ENCODE results near the gene MCMBP. TPM values are rescaled to one million over a fixed set of nuclear protein-coding genes. Genes with fewer than 3 reads are reported as not detected.

MCMBP gene
- total RNA-seq, 1 experiment from 2014 or later, result 36.1 TPM

DNA sequence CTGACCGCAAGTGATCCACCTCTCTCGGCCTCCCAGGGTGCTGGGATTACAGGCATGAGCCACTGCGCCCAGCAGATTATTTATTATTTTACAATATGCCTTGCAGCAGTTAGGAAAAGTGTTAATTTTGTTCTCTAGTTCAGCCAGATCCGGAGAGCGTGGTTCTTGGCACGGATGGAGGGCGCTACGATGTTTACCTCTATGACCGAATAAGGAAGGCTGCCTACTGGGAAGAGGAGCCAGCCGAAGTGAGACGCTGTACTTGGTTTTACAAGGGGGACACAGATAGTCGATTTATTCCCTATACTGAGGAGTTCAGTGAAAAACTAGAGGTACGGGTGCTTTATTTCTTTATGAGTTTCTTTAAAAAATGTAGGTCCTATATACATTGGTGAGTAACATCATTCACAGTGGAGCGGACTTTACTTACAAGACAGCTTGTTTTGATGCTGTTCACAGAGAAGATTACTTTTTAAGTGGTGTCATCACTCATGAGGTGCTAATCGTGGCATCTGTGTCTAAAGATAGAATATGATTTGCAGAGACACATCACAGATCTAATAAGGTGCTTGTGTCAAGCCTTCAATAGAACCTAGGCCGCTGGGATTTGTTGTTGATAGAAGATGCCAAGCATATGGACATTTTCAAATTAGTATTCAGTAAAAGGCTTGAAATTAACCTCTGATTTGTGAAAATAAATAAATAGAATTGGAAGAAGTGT, 31.5 kb upstream of the MCMBP start:
- DNase-seq (no peak), ATAC-seq (no peak)
- POLR2A ChIA-PET (ENCODE audit: unreplicated experiment), result no interaction called here
- no TSS peak for BruUV-seq (replicated peaks)
- Histone ChIP-seq H3K27ac (ENCODE audit: low read length) (no peak overlapping the region), H3K9ac (ENCODE audit: low read length) (no peak overlapping the region), H3K4me2 (ENCODE audit: low read length) (no peak overlapping the region), H4K20me1 (ENCODE audit: low read length) (0 out of 2 replicates have a peak, but pooled peaks cover 3% of the 10 kb centered on the region), H3K36me3 (ENCODE audit: low read depth, low read length) (peaks cover 15% of the 10 kb centered on the region), H3K27me3 (ENCODE audit: low read length) (no peaks in the 10 kb centered on the region), H3K9me3 (ENCODE audit: low read length) (no peaks in the 10 kb centered on the region), H3K4me3 (ENCODE audit: low read length) (no peak overlapping the region), H3K9me2 (replicated peaks; ENCODE audit: low read length) (no peaks in the 10 kb centered on the region), H3K4me1 (ENCODE audit: insufficient read depth, low read length) (no peaks in the 10 kb centered on the region; the same call in 1 of the 2 replicates), H3K79me2 (ENCODE audit: low read length) (peaks cover 40% of the 10 kb centered on the region), H3F3A (ENCODE audit: low read length, unreplicated experiment) (no peaks in the 10 kb centered on the region), H2AFZ (ENCODE audit: low read length) (no peak overlapping the region)
- TF ChIP-seq EZH2 (IDR thresholded peaks at IDR 0.05; ENCODE audit: low read length, unreplicated experiment), result no peak
- no peak for TF ChIP-seq EZH2phosphoT487 (IDR thresholded peaks at IDR 0.05; ENCODE audit: borderline replicate concordance, low read length)
- TF ChIP-seq, protein P1, sequence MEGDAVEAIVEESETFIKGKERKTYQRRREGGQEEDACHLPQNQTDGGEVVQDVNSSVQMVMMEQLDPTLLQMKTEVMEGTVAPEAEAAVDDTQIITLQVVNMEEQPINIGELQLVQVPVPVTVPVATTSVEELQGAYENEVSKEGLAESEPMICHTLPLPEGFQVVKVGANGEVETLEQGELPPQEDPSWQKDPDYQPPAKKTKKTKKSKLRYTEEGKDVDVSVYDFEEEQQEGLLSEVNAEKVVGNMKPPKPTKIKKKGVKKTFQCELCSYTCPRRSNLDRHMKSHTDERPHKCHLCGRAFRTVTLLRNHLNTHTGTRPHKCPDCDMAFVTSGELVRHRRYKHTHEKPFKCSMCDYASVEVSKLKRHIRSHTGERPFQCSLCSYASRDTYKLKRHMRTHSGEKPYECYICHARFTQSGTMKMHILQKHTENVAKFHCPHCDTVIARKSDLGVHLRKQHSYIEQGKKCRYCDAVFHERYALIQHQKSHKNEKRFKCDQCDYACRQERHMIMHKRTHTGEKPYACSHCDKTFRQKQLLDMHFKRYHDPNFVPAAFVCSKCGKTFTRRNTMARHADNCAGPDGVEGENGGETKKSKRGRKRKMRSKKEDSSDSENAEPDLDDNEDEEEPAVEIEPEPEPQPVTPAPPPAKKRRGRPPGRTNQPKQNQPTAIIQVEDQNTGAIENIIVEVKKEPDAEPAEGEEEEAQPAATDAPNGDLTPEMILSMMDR (conservative IDR thresholded peaks at IDR 0.05; ENCODE audit: low read depth, low read length), result no peak
- intact Hi-C loops (cut with micrococcal nuclease), result no loop called here
- CTCF ChIA-PET, result no interaction called here

DNA sequence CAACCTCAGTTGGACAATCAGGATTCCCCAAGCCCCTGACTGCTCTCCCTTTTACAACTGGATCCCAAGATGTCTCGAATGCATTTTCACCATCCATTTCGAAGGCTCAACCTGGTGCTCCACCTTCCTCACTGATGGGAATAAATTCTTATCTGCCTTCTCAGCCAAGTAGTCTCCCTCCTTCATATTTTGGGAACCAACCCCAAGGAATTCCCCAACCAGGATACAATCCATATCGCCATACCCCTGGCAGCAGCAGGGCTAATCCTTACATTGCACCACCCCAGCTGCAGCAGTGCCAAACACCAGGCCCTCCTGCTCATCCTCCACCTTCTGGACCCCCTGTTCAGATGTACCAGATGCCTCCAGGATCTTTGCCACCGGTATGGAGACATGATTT, 25.9 kb upstream of the MCMBP start:
- ATAC-seq, result no peak
- no peak for DNase-seq
- H3K9ac ChIP-seq (ENCODE audit: low read length), result no peak overlapping the region
- peaks cover 33% of the 10 kb centered on the region for H3K4me1 ChIP-seq (ENCODE audit: insufficient read depth, low read length)
- no peaks in the 10 kb centered on the region for H3F3A ChIP-seq (ENCODE audit: low read length, unreplicated experiment)
- no peak overlapping the region for H3K27ac ChIP-seq (ENCODE audit: low read length)
- H3K4me3 ChIP-seq (ENCODE audit: low read length), result no peak overlapping the region
- H3K4me2 ChIP-seq (ENCODE audit: low read length), result no peak overlapping the region
- no peaks in the 10 kb centered on the region for H3K9me3 ChIP-seq (ENCODE audit: low read length)
- no peaks in the 10 kb centered on the region for H3K9me2 ChIP-seq (replicated peaks; ENCODE audit: low read length)
- TF ChIP-seq EZH2 (IDR thresholded peaks at IDR 0.05; ENCODE audit: low read length, unreplicated experiment) (no peak), EZH2phosphoT487 (IDR thresholded peaks at IDR 0.05; ENCODE audit: borderline replicate concordance, low read length) (no peak)
- TF ChIP-seq, protein P1 (conservative IDR thresholded peaks at IDR 0.05; ENCODE audit: low read depth, low read length), result no peak
- no peaks in the 10 kb centered on the region for H3K27me3 ChIP-seq (ENCODE audit: low read length)
- POLR2A ChIA-PET (ENCODE audit: unreplicated experiment), result interaction anchor here (0.7 kb wide), 1 partner anchor 173 kb away, joined by 5 read pairs; the partner anchor contains the start of gene INPP5F
- H3K79me2 ChIP-seq (ENCODE audit: low read length), result peaks cover 90% of the 10 kb centered on the region
- CTCF ChIA-PET, result no interaction called here
- no peak overlapping the region for H2AFZ ChIP-seq (ENCODE audit: low read length)
- BruUV-seq (replicated peaks), result no TSS peak
- H3K36me3 ChIP-seq (ENCODE audit: low read depth, low read length), result peaks cover 24% of the 10 kb centered on the region
- intact Hi-C loops (cut with micrococcal nuclease), result no loop called here
- peaks cover 36% of the 10 kb centered on the region for H4K20me1 ChIP-seq (ENCODE audit: low read length)

Measured in PC-3 (cell line).